C4-2B (cell line): ENCODE data around the gene NFYC.
A peak's percentile ranks its signal among the peaks of the same experiment; 100 is the strongest.

Experiments
- H3K27ac ChIP-seq: fragments of 450-650 bp; 2 replicates; pipeline ENCODE4 v1.5.1; 2017
- CTCF ChIP-seq: fragments of 450-650 bp; conservative IDR thresholded peaks from 2 replicates; pipeline ENCODE4 v1.5.1; 2017; ENCODE audit warnings: mild to moderate bottlenecking
- ZFX ChIP-seq: fragments of 450-650 bp; IDR thresholded peaks from 2 replicates; pipeline ENCODE4 v1.6.1; 2017

The NFYC gene

DNA sequence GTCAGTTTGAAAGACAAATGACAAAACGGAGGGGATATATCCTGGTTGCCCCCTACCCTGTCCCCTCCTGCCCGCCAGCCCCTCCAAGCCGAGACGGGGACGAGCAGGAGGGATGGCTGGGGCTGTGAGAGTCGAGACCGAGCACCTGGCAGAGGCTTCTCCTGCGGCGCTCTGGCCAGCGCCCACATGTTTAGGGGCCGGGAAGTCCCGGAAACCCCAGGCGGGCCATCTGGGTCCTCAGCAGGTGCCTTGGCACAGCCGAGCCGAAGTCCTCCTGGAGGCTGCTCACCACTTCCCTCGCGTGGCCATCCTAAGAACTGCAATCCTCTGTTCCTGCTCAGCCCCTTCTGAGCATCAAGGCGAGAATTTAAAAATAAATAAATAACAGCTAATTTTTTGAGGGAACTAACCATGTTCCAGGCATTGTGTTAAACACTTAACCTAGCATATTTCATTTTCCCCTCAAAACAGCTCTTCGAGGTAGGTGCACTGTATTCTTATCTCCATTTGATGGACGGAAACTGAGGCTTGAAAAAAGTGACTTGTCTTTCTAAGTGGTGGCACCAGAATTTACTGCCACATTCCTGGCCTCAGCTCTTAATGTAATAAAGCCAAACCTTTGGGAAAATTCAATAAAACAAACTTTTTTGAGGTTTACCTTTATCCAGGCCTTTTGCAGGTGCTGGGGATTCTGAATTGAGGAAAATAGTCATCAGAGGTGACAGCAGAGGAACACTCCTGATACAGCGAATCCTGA lies 22.6 kb upstream of the NFYC start:
- no peak overlapping the region for H3K27ac ChIP-seq
- TF ChIP-seq CTCF = peak; percentile 98
- no peak for TF ChIP-seq ZFX

DNA sequence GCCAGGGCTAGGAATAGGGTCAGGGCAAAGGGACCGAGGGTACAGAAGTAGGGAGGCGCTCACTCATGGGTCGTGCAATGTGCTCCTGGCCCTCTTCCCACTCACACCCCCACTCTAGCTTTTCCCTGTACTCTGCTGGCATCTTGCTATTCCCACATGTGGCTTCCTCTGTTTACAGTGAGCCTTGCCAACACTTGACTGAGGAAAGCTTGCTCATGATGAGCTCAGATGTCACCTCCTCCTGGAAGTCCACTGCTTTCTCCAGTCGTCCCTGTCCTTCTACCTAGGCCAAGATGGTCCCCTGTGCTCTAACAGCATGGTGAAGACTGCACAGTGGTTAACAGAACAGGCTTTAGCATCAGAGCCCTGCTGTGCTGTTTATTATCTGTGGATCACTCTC lies 18.1 kb upstream of the NFYC start:
- no peak overlapping the region for H3K27ac ChIP-seq
- TF ChIP-seq ZFX = no peak
- TF ChIP-seq CTCF = no peak

DNA sequence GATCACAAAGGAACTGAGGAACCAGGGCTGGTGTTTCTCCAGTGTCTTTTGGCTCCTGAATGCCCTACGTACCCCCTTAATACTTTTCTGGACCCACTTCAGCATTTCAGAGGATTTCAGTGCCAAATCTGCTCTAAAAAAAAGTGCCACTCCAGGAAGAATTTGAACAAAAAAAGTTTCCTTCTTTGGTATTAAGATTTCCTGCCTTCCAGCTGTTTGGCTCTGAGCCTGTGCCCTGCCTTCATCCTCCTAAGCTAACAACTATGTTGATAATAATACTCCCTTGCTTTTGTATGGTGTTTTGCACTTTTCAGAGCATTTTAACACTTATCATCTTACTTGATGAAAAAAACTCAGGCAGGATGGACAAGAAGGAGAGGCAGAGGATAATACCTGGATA lies 15.0 kb upstream of the NFYC start:
- no peak overlapping the region for H3K27ac ChIP-seq
- TF ChIP-seq CTCF (no peak), ZFX (no peak)

DNA sequence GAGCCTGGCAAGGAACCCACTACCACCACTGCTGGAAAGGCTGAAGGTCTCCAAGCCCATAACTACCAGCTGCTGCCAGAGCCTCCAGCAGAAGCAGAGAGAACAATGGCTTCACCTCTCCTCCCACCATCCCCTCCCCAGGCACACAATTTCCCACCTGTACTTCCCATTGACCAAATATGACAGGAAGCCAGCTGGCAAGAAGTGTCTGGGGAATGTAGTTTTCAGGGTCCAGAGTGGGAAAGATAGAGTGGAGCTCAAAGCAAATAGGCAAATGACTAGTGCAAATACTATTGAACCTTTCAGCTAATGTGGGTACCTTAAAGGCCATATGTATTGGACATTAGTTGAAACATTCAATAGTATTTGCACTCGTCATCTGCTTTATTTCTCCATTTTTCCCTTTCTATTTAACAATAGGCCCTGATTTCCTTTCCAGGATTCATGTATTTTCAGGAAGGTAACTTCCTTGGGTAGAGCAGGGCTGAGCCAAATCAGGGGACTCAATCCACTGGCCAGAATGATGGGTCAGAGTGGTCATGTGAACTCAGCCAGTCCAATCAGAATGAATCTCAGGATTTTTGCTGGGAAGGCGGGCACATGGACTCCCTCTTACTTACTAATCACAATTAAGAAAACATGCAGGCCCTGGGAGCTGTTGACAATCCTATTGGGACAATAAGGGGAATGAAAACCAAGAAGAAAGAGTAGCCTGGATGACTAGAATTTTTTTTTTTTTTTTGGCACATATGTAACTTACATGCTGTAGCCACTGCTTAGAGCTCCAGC lies 12.1 kb upstream of the NFYC start:
- no peak overlapping the region for H3K27ac ChIP-seq
- TF ChIP-seq CTCF = no peak
- TF ChIP-seq ZFX = no peak

GRCh38 chr1:40684669-40685068 lies 6.8 kb upstream of the NFYC start:
- H3K27ac ChIP-seq = no peak overlapping the region
- TF ChIP-seq ZFX = no peak
- TF ChIP-seq CTCF = no peak

GRCh38 chr1:40687059-40687458 lies 4.4 kb upstream of the NFYC start:
- no peak for TF ChIP-seq ZFX
- TF ChIP-seq CTCF = no peak
- H3K27ac ChIP-seq = no peak overlapping the region

DNA sequence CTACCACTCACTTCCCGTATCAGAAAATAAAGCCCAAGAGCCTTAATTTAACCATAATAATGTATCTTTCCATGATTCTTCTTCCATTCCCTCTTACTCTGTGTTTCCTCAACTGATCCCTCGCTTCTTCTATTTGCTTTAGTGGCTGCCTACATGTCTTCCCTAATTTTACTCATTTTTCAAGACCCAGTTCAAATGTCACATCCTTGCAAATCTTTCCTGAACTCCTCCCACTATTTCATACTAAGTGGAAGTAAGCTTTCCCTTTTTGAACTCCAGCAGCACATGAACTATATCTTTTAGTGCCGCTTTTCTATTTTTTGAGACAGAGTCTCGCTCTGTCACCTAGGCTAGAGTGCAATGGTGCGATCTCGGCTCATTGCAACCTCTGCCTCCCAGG lies 3.8 kb upstream of the NFYC start:
- no peak overlapping the region for H3K27ac ChIP-seq
- no peak for TF ChIP-seq CTCF
- no peak for TF ChIP-seq ZFX
